HG02885 (cell line): ENCODE data around the gene TPRN.

ENCODE experiments used
- ATAC-seq: cut with Tn5 transposase; IDR thresholded peaks from one replicate; pipeline ENCODE4 v1.9.1; 2021; ENCODE audit warnings: mild to moderate bottlenecking; ENCODE audit not compliant: unreplicated experiment, poor library complexity

The TPRN gene

DNA sequence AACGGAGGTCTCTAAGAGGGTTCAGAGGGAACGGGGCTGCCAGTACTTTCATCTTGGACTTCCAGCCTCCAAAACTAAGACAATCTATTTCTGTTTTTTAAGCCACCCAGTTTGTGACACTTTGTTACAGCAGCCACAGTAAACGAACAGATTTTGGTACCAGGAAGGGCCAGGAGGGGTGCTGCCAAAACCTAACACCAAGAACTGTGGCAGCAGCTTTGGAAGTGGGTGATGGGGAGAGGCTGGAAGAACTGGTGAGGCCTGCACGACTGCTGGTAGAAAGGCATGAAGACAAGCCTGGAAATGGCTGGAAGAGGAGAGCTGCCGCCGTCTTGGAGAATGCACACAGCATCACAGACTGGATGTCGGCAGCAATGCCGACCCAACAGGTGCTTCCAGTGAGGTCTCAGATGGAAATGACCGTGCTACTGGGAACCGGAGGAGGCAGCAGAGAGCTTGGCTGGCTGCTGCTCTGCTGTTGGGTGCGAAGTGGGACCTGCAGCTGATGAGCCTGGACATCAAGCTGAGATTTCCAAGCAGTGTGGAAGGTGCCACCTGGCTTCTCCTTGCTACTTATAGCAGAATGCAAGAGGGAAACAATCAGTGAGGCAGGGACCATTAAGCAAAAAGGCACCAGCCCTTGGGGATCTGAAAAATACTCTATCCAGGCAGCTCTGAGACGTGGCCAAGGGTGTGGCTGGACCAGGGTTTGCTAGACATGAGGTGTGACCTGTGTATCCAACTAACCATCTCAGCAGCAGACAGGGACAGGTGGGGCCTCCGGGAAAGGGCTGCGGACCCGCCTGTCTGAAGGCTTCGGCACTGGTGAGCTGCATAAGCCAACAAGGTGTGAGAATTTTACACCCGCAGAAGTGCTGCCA is 24.0 kb downstream of the TPRN start:
- no peak for ATAC-seq

DNA sequence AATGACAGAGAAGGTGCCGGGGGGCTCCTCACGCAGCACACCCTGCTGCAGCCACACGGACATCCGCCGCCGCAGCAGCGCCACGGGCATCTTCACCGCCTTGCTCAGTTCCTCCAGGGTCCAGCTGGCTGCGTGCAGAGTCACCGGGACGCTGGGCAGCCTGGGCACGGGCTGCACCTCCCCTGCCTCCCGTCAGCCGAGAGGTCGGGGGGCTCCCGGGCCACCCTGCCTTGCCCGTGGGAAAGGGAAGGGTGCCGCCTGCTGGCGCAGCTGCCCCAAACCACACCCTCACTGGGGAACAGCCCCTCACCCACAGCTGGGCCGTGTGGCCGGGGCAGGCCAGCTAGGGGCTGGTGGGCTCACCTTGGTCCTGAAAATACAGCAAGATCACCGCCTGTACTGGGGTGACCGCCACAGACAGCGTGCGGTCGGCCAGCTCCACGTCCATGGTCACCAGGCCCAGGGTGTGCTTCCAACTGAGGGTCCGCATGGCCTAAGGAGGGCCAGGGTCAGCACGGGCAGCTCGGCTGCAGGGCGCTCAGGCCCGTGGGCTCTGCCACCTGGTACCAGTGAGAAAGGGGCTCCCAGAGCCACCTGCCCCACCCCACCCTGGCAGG is 25.1 kb downstream of the TPRN start:
- ATAC-seq = no peak

DNA sequence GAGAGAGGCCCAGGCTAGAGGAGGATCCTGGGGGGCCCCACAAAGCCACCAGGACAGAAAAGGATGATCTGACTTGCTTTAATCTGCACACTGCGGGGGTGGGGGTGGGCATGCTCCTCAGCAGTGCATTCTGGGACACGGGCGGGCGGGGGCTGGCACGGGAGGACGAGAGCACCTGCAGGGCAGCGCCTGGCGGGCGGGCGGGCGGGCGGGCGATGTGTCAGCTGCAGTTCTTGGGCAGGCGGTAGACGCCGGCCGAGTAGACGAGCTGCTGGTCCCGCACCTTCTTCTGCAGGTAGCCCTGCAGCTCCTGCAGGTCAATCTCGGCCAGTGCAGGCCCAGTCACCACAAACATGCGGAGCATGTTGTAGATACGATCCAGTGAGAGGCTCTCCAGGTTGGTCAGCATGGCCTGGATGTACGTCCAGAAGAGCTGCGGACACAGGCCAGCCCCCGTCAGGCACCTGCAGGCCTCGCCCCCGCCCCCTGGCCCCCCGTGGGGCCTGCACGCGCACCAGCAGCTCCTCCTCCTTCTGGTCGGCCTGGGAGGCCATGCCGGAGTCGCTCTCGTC is 25.7 kb downstream of the TPRN start:
- ATAC-seq = no peak

DNA sequence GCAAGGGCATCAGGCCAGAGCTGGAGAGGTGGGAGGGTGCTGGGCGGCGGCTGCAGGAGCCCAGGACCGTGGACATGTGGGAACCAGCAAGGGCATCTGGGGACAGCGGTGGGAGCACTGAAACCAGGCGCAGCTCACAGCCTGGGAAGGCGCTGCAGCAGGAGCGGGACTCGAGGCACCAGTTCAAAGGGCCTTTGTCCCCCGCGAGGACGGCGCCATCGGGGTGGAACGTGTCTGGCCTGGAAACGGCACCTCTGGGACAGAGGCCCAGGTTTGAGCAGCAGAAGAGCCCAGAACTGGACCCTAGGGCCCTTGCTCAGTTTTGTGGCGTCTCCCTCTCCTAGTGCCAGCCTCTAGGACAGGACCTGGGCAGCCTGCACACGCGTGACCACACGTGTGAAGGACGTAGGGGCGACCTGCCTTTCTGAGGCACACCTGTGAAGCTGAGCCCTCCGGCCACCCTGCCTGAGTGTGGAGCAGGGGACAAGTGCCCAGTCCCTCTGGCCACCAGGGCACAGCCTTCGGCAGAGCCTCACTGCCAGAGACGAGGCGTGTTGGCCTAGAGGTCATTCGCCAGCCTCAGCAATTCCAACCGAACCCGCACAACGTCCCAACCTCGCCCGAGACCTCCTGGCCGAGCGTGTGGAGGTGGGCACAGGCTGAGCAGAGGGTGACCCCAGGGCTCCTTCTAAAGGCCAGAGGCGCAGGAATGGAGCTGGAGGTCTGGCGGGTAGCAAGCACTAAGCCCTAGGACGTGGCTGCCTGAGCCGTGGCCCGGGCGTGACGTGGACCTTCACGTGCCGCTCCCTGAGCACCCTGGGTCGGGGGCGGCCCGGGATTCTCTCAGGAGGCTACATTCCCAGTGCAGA is 26.5 kb downstream of the TPRN start:
- ATAC-seq = no peak

DNA sequence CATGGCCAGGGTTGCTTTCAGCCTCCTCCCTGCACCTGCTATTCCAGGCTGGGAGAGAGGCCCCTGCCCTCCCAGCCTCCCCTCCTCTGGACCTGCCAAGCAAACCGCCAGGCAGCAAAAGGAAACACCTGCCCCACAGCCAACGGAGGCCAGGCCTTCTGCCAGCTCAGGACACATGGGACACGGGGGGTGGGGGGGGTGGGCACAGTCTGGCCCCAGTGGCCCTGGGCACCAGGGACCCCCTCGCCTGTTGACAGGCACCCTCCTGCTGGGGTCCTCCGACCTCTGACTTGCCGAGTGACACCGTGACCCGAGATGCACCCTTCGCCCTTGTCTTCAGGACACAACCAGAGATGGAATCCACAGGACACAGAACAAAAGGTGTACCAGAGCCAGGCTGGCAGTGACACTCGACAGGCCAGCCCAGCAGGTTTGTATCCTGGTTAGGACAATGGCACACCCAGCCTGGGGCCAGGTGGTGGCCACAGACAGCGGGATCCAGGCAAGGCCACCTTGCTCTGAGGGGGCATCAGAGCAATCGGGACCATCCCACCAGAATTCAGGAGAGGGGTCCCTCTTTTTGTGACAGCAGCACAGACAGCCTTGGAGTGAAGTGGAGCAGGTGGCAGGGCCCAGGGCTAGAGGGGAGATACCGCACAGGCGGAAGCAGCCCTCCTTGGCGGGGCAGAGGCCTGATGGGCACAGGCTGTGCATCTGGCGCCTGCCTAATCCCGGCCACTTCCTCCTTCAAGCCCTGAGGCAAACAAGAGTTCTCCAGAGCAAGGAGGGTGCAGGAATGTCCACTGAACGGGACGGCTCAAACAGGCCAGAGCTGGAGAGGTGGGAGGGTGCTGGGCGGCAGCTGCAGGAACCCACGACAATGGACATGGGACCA is 27.4 kb downstream of the TPRN start:
- ATAC-seq = no peak

DNA sequence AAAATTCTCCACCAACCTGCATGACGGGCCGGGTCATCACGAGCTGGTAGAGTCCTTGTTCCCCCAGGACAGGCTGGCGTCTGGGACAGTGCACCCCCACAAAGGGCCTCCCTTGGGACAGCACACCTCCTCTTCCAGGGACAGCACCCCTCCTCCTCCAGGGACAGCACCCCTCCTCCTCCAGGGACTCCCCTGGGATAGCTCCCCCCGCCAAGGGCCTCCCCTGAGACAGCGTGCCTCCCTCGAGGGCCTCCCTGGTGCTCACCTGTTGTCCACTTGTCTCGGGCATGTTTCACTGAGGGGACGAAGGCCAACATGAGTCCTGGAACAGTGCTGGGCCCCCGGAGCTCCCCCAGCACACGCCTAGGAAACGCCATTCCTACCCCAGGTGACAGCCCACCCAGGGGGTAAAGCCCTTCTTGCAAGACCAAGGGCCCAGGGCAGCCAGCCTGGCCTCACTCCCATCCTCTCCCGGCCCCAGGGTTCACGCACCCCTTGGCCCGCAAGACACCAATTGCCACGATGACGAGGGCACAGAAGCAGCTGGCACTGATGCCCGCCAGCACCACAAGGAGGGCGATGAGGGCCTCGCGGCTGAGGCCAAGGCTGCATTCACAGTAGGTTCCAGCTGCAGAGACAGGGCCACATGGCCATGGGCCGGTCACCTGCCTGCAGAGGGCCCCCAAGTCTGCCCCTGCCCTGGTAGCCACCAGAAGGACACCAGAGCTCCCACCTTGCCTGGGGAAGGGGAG is 29.2 kb downstream of the TPRN start:
- ATAC-seq = no peak

DNA sequence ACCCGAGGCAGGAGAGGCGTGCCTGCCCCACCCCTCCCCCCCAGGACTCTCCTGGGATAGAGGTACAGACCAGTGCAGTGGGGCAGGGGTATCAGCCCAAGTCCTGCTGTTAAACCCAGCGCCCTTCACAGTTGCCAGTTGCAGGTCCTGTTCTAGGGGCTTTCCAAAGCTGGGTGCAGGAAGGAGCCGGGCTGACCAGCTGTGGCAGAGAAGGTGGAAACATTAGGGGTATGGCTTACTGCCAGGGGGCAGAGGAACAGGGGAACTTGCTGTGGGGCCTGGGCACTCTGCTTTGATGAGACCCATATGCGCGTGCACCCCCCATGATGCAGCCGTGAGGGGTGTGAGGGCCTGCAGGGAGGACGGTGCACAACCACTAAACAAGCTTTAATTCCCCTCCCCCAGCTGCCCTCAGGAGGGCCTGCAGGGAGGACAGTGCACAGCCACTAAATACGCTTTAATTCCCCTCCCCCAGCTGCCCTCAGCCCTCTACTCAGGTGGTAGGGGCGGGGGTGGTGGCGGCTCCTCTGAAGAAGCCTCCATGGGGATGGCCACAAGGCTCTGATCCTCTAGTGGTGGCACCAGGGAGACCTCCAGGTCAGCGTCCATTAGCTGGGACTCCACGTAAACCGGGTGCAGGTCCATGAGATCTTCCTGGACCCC is 29.9 kb downstream of the TPRN start:
- no peak for ATAC-seq

DNA sequence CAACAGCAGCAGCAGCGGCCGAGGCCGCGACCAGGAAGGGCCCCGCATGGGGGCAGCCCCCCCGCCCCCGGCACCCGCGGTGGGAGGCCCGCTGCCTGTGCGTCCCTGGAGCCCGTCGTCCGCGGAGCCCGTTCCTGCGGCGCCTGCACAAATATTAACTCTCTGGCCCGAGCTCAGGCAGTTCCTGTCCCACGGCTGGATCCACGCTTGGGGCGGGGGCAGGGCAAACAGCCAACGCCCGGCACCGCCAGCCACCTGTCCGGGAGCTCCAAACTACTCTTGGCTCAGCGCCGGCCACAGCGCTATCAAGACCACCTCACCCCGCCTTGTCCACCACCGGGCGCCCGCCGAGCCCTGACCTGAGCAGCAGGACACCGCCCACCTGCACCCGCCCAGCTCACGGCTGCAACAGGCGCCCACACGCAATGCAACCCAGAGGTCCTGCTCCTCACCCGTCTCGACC is 30.6 kb downstream of the TPRN start, which contains the start of gene LRRC26:
LRRC26 (minus strand) TSS at position 156 of the 463 bp plus-strand sequence; CDS start at position 48, 108 bp downstream.
- ATAC-seq = no peak

DNA sequence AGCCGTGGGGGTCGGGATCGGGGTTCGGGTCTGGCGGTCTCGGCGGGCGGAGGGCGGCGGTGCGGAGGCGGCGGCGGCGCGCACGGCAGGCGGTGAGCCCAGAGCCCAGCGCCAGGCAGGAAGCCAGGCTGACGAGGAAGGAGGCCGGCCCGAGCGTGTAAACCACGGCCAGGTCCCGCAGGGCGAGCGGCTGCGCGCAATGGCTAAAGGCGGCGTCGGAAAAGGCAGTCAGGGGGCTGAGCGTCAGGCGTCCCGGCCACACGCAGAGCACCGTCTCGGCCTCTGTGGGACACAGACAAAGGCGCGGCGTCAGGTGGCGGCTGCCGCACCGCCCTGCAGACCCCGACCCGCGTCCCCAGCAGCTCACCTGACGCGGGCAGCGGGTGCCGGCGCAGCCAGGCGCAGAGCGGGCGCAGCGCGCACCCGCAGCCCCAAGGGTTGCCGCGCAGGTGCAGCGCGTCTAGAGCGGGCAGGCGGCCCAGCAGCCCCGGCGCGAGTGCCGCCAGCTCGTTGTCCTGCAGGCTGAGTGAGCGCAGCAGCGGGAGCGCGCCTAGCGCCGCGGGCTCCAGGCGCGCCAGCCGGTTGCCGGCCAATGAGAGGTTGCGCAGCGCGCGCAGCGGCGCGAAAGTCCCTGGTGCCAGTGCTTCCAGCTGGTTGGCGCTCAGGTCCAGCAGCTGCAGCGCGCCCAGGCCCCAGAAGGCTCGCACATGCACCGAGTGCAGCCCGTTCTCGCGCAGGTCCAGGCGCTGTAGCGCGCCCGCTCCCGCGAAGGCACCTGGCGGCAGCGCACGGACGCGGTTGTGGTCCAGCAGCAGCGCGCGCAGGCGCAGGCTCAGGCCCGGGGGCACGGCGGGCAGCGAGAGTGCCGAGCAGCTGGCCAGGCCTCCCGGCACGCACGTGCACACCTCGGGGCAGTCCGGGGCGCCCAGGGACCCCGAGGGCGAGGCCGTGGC is 31.4 kb downstream of the TPRN start:
- ATAC-seq = no peak

DNA sequence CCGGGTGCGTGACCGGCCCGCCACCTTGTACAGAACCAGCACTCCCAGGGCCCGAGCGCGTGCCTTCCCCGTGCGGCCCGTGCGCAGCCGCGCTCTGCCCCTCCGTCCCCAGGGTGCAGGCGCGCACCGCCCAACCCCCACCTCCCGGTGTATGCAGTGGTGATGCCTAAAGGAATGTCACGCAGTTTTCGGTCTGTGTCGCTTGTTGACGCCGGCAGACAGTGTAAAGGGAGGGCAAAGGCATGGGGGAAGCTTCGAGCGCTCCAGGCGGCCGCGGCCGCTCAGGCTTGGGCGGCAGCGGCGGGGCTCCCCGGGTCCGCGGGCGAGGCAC is 32.0 kb downstream of the TPRN start:
- no peak for ATAC-seq

DNA sequence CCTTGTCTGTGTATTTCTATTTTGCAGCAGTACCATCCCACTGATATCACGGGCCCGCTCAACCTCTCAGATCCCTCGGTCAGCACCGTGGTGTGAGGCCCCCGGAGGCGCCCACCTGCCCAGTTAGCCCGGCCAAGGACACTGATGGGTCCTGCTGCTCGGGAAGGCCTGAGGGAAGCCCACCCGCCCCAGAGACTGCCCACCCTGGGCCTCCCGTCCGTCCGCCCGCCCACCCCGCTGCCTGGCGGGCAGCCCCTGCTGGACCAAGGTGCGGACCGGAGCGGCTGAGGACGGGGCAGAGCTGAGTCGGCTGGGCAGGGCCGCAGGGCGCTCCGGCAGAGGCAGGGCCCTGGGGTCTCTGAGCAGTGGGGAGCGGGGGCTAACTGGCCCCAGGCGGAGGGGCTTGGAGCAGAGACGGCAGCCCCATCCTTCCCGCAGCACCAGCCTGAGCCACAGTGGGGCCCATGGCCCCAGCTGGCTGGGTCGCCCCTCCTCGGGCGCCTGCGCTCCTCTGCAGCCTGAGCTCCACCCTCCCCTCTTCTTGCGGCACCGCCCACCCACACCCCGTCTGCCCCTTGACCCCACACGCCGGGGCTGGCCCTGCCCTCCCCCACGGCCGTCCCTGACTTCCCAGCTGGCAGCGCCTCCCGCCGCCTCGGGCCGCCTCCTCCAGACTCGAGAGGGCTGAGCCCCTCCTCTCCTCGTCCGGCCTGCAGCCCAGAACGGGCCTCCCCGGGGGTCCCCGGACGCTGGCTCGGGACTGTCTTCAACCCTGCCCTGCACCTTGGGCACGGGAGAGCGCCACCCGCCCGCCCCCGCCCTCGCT is 32.6 kb downstream of the TPRN start:
- no peak for ATAC-seq

DNA sequence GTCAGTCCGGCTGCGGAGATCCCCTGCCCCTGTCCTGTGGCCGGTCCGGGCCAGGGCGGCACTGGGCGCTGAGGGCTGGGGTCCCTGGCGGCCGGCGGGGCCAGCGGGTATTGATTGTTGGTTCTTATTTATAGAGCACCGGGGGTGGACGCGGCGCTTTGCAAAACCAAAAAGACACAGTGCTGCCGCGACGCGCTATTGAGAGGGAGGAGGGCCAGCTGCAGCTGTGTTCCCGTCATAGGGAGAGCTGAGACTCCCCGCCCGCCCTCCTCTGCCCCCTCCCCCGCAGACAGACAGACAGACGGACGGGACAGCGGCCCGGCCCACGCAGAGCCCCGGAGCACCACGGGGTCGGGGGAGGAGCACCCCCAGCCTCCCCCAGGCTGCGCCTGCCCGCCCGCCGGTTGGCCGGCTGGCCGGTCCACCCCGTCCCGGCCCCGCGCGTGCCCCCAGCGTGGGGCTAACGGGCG is 33.2 kb downstream of the TPRN start:
- ATAC-seq = no peak

DNA sequence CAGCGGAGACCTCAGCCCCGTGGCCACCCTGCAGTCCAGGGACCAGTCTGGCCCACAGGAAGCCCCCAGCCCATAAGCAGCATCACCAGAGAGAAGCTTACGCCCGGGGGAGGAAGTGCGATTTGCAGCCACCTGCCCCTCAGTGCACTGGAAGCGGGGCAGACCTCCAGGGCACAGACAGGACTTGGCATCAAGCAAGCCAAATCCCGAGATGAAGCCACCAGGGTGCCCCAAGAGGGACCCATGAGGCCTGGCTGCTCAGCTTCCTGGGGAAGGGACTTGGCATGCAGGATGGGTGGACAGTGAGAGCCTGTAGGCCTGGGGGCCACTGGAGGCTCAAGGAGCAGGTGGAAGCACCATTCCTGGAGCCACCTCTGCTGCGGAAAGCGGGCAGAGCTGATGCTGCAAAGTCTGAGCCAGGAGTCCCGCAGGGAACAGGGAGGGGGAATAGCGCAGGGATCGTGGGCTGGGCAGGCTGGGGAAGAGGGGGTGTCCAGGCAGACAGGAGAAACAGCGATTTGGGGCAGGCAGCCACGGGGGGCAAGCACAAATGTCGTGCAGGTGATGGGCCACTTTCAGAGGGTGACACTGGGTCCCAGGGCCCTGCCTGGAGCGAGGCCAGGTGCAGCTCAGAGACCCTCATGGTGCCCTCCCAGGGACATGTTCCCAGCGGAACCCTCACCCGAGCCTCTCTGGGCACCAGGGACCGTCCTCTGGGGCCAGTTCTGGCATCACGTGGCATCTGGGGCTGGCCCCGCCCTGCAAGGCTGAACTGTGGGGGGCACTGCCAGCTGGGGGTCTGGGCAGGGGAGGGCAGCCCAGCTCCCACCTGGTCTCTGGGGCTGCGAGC is 33.9 kb downstream of the TPRN start:
- no peak for ATAC-seq

DNA sequence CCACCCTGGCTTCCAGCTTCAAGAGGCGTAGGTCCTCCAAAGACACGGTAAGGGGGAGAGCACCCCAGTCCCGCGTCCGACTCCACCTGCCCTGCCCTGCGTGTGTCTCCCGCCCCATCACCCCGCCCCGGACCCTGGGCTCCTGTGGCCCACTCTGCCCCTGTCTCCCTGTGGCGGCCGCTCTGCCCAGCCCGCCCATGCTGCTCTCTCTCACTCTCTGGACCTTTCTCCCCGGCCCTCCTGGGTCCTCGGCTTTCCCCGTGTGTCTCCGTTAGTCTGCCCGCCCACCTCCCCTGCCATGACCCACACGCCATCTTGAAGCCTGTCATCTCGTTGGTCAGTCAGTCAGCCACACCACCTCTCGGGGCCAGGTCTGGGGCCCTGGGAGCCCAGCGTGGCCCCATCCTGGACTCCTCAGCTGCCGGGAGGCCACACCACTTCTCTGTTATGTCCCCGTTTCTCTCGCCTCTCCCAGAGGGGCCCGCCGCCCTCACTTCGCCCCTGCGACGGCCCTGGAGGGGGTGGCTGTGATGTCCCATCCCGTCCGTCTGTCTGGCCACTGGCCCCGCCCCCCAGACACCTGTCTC is 35.2 kb downstream of the TPRN start:
- no peak for ATAC-seq
